ENCODE measurements around the gene DCLK1. TPM values are rescaled to one million over a fixed set of nuclear protein-coding genes. Genes with fewer than 3 reads are reported as not detected.

The DCLK1 gene
- total RNA-seq, 1 experiment from 2014 or later = 0.10 TPM

DNA sequence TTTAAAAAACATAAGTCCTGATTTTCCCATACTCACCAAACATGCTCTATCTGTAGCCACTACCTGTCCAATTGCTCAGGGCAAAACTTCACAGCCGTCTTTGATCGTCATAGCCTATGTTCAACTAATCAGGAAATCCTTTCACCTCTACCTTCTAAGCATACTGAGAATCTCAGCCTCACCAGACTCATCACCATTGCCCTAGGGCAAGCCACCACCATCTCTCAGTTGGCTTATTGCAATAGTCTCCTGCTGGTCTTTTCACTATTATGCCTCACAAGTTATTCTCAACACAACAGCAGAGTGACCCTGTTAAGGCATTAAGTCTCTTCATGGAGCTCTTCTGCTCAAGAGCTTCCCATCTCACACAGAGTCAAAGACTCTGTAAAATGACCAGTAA lies 394.3 kb downstream of the DCLK1 start:
- H3K36me3 ChIP-seq (ENCODE audit: control insufficient read depth in 1 of 2, insufficient read depth in 2 of 2, low read length in 2 of 2) = no peaks in the 10 kb centered on the region
- POLR2A ChIA-PET = no interaction called here
- H3K4me3 ChIP-seq (replicated peaks in 1 of 2; ENCODE audit: low read depth in 1 of 2, low read length in 2 of 2) = no peak overlapping the region
- H3K9me3 ChIP-seq (ENCODE audit: control insufficient read depth in 1 of 2, insufficient read depth in 1 of 2, low read depth in 1 of 2, low read length in 2 of 2) = no peaks in the 10 kb centered on the region
- CTCF ChIA-PET = interaction anchor here (0.6 kb wide), 1 partner anchor 1198 kb away, joined by 3 read pairs; no protein-coding TSS in a partner anchor
- TF ChIP-seq, protein P1, sequence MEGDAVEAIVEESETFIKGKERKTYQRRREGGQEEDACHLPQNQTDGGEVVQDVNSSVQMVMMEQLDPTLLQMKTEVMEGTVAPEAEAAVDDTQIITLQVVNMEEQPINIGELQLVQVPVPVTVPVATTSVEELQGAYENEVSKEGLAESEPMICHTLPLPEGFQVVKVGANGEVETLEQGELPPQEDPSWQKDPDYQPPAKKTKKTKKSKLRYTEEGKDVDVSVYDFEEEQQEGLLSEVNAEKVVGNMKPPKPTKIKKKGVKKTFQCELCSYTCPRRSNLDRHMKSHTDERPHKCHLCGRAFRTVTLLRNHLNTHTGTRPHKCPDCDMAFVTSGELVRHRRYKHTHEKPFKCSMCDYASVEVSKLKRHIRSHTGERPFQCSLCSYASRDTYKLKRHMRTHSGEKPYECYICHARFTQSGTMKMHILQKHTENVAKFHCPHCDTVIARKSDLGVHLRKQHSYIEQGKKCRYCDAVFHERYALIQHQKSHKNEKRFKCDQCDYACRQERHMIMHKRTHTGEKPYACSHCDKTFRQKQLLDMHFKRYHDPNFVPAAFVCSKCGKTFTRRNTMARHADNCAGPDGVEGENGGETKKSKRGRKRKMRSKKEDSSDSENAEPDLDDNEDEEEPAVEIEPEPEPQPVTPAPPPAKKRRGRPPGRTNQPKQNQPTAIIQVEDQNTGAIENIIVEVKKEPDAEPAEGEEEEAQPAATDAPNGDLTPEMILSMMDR (IDR thresholded peaks at IDR 0.05 in 2 of 3, conservative IDR thresholded peaks at IDR 0.05 in 1 of 3; ENCODE audit: borderline replicate concordance in 1 of 3, insufficient read depth in 1 of 3, low read depth in 2 of 3, low read length in 2 of 3) = no peak
- TF ChIP-seq TCF7L2 (IDR thresholded peaks at IDR 0.05; ENCODE audit: borderline replicate concordance, extremely low read depth, insufficient read depth, insufficient read length) = no peak
- DNase-seq (ENCODE audit: low read depth, low spot score) (no peak), ATAC-seq (no peak)
- H3K27ac ChIP-seq (ENCODE audit: low read depth, low read length) = no peak overlapping the region
- H3K9ac ChIP-seq (ENCODE audit: low read length) = no peak overlapping the region
- intact Hi-C loops (cut with micrococcal nuclease) = no loop called here
- no peak overlapping the region for H2AFZ ChIP-seq (ENCODE audit: low read depth, low read length, poor library complexity, severe bottlenecking)
- H3K4me1 ChIP-seq (ENCODE audit: control insufficient read depth in 1 of 2, insufficient read depth in 2 of 2, low read length in 2 of 2) = no peaks in the 10 kb centered on the region
- BruUV-seq (replicated peaks) = no TSS peak
- no peaks in the 10 kb centered on the region for H3K79me2 ChIP-seq (ENCODE audit: insufficient read depth, low read length)
- H3K27me3 ChIP-seq (ENCODE audit: insufficient read depth, low read length) = no peaks in the 10 kb centered on the region
- no peaks in the 10 kb centered on the region for H3K9me2 ChIP-seq (ENCODE audit: insufficient read depth)
- no peak overlapping the region for H3K4me2 ChIP-seq (ENCODE audit: low read length)
- RAD21 ChIA-PET (ENCODE audit: low non-redundant PET in 1 of 2, low total read pairs in 2 of 2, uncharacterized antibody in 2 of 2, unreplicated experiment in 2 of 2) = no interaction called here
- no peaks in the 10 kb centered on the region for H4K20me1 ChIP-seq (ENCODE audit: insufficient read depth)

DNA sequence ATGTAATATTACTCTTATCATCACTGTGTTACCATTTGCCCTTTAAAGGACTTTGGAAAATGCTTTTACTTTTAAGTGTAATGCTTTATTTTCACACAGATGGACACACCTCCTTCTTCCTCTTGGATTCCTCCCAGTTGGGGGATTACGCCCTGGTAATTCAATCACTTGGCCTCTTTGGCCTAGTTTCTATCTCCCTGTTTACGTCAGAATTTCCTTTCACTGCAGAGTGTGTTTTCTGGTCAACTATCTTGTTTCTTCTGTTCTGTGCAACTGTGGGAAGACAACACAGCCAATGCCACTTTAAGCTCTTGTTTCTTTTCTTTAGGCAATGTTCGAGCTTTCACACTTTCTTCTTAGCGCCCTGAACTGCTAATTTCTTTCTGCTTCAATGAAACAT lies 397.4 kb downstream of the DCLK1 start:
- H4K20me1 ChIP-seq (ENCODE audit: insufficient read depth) = no peaks in the 10 kb centered on the region
- ChIA-PET CTCF (no interaction called here), RAD21 (ENCODE audit: low non-redundant PET in 1 of 2, low total read pairs in 2 of 2, uncharacterized antibody in 2 of 2, unreplicated experiment in 2 of 2) (no interaction called here), POLR2A (no interaction called here)
- no peaks in the 10 kb centered on the region for H3K4me1 ChIP-seq (ENCODE audit: control insufficient read depth in 1 of 2, insufficient read depth in 2 of 2, low read length in 2 of 2)
- H3K9me2 ChIP-seq (ENCODE audit: insufficient read depth) = no peaks in the 10 kb centered on the region
- ATAC-seq (no peak), DNase-seq (ENCODE audit: low read depth, low spot score) (no peak)
- H2AFZ ChIP-seq (ENCODE audit: low read depth, low read length, poor library complexity, severe bottlenecking) = no peak overlapping the region
- no peaks in the 10 kb centered on the region for H3K79me2 ChIP-seq (ENCODE audit: insufficient read depth, low read length)
- H3K9ac ChIP-seq (ENCODE audit: low read length) = no peak overlapping the region
- intact Hi-C loops (cut with micrococcal nuclease) = no loop called here
- H3K27ac ChIP-seq (ENCODE audit: low read depth, low read length) = no peak overlapping the region
- H3K27me3 ChIP-seq (ENCODE audit: insufficient read depth, low read length) = peaks cover 3% of the 10 kb centered on the region; the same call in 1 of the 2 replicates
- H3K4me2 ChIP-seq (ENCODE audit: low read length) = no peak overlapping the region
- no peaks in the 10 kb centered on the region for H3K9me3 ChIP-seq (ENCODE audit: control insufficient read depth in 1 of 2, insufficient read depth in 1 of 2, low read depth in 1 of 2, low read length in 2 of 2)
- TF ChIP-seq FOSL1 (IDR thresholded peaks at IDR 0.05; ENCODE audit: low read depth) = no peak
- no peak for TF ChIP-seq CEBPB (IDR thresholded peaks at IDR 0.05; ENCODE audit: low read depth)
- TF ChIP-seq EZH2 (IDR thresholded peaks at IDR 0.05) = no peak
- no peak for TF ChIP-seq YY1 (IDR thresholded peaks at IDR 0.05; ENCODE audit: extremely low read depth, insufficient replicate concordance, low read depth, low read length)
- no peak for TF ChIP-seq RAD21 (IDR thresholded peaks at IDR 0.05; ENCODE audit: low read depth)
- TF ChIP-seq SRF (IDR thresholded peaks at IDR 0.05; ENCODE audit: low read depth) = no peak
- TF ChIP-seq, protein P2, sequence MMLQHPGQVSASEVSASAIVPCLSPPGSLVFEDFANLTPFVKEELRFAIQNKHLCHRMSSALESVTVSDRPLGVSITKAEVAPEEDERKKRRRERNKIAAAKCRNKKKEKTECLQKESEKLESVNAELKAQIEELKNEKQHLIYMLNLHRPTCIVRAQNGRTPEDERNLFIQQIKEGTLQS (IDR thresholded peaks at IDR 0.05) = no peak
- TF ChIP-seq SP1 (IDR thresholded peaks at IDR 0.05; ENCODE audit: low read depth) = no peak
- TF ChIP-seq CBX3 (IDR thresholded peaks at IDR 0.05; ENCODE audit: low read depth) = no peak
- no peak for TF ChIP-seq TCF7L2 (IDR thresholded peaks at IDR 0.05; ENCODE audit: borderline replicate concordance, extremely low read depth, insufficient read depth, insufficient read length)
- TF ChIP-seq POLR2A (IDR thresholded peaks at IDR 0.05; ENCODE audit: borderline replicate concordance, extremely low read depth, insufficient read depth, insufficient read length) = no peak
- no peak for TF ChIP-seq EGR1 (IDR thresholded peaks at IDR 0.05; ENCODE audit: low read depth)
- TF ChIP-seq, protein P3, sequence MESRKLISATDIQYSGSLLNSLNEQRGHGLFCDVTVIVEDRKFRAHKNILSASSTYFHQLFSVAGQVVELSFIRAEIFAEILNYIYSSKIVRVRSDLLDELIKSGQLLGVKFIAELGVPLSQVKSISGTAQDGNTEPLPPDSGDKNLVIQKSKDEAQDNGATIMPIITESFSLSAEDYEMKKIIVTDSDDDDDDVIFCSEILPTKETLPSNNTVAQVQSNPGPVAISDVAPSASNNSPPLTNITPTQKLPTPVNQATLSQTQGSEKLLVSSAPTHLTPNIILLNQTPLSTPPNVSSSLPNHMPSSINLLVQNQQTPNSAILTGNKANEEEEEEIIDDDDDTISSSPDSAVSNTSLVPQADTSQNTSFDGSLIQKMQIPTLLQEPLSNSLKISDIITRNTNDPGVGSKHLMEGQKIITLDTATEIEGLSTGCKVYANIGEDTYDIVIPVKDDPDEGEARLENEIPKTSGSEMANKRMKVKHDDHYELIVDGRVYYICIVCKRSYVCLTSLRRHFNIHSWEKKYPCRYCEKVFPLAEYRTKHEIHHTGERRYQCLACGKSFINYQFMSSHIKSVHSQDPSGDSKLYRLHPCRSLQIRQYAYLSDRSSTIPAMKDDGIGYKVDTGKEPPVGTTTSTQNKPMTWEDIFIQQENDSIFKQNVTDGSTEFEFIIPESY (IDR thresholded peaks at IDR 0.05; ENCODE audit: extremely low read depth, insufficient replicate concordance, low read length) = no peak
- no peak for TF ChIP-seq ZNF274 (IDR thresholded peaks at IDR 0.05; ENCODE audit: low read depth, low read length)
- TF ChIP-seq SIN3A (IDR thresholded peaks at IDR 0.05; ENCODE audit: low read depth) = no peak
- no peak for TF ChIP-seq ZFX (IDR thresholded peaks at IDR 0.05)
- TF ChIP-seq JUND (IDR thresholded peaks at IDR 0.05) = no peak
- TF ChIP-seq, protein P4, sequence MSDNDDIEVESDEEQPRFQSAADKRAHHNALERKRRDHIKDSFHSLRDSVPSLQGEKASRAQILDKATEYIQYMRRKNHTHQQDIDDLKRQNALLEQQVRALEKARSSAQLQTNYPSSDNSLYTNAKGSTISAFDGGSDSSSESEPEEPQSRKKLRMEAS (IDR thresholded peaks at IDR 0.05) = no peak
- no peak overlapping the region for H3K4me3 ChIP-seq (replicated peaks in 1 of 2; ENCODE audit: low read depth in 1 of 2, low read length in 2 of 2)
- no TSS peak for BruUV-seq (replicated peaks)
- H3K36me3 ChIP-seq (ENCODE audit: control insufficient read depth in 1 of 2, insufficient read depth in 2 of 2, low read length in 2 of 2) = no peaks in the 10 kb centered on the region
